GM19397 (cell line): ENCODE data around the gene PRAMEF17.
"Not testable (repeated sequence)": the region's sequence is repeated elsewhere in the genome, so short reads cannot be mapped to it uniquely, and the experiment has no call there.

Source experiments
- ATAC-seq: cut with Tn5 transposase; IDR thresholded peaks from one replicate; pipeline ENCODE4 v1.9.1; 2021; ENCODE audit warnings: mild to moderate bottlenecking, moderate library complexity; ENCODE audit not compliant: unreplicated experiment

The PRAMEF17 gene

GRCh38 chr1:13389332-13389731 lies at the start of gene PRAMEF17:
PRAMEF17 (plus strand) TSS chr1:13389632; CDS start chr1:13389658, 26 bp downstream.
- not testable (repeated sequence) for ATAC-seq

DNA sequence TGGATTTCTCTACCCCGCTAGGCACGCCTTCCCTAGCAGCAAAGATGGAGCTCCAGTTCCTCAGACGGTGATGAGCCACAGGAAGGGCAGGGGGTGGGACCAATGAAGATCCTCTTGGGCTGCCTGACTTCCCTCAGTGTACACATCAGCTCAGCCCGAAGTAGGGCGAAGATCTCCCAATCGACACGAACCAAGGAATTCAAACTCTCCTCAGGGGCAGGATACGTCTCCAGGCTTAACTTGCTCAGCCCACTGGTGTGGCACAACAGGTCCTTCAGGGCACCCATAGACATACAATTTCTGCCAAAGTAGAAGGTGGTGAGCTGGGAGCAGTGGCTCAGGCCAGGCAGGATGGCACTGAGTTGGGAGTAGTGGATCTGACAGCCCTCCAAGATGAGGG lies 46.9 kb upstream of the PRAMEF17 start:
- not testable (repeated sequence) for ATAC-seq

DNA sequence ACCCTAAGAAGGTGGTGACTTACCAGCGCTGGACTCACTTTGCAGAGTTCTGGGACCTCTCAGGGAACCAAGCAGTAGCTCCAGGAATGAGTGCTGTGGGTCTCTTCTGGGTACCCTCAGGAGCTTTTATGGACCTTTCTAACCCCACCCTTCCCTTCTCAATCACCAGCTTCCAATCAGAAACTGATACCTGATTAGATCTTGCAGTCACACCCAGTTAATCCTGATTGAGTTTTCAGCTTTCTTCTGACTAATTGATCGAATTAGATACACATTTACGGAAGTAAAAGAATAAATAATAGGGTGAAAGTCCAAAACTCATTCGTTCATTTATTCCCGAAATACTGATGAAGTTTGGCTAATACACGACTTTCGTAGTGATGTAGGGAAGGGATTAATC lies 42.4 kb upstream of the PRAMEF17 start, which contains the start of gene PRAMEF14:
PRAMEF14 (minus strand) TSS at position 101 of the 400 bp plus-strand sequence. CDS start 1,820 bp downstream, outside the sequence.
- ATAC-seq = not testable (repeated sequence)

GRCh38 chr1:13353476-13353875 lies 36.0 kb upstream of the PRAMEF17 start:
- ATAC-seq = not testable (repeated sequence)

GRCh38 chr1:13354475-13354874 lies 35.0 kb upstream of the PRAMEF17 start:
- not testable (repeated sequence) for ATAC-seq

- not testable (repeated sequence) for ATAC-seq
Measured at GRCh38 chr1:13356774-13357173, 32.7 kb upstream of the PRAMEF17 start.

DNA sequence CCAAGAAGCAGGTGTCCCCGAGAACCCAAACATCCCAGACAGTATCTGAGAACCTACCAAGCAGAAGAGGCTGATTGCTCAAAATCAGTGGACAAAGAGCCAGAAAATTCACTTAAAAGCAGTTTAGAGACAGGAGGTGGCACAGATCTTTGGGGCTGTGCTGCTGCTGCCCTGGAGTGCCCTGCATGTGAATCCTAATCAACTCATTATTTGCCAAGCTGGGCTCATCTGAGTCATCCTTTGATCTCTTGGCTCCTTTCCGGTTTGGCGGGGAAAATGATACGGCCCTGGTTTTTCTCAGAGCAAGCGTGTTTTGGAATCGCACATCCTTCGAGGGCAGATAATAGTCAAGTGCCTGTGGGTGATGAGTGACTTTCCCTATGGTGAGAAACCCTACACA lies 27.1 kb upstream of the PRAMEF17 start:
- ATAC-seq = not testable (repeated sequence)

- ATAC-seq = not testable (repeated sequence)
Measured at GRCh38 chr1:13364928-13365327, 24.5 kb upstream of the PRAMEF17 start.

DNA sequence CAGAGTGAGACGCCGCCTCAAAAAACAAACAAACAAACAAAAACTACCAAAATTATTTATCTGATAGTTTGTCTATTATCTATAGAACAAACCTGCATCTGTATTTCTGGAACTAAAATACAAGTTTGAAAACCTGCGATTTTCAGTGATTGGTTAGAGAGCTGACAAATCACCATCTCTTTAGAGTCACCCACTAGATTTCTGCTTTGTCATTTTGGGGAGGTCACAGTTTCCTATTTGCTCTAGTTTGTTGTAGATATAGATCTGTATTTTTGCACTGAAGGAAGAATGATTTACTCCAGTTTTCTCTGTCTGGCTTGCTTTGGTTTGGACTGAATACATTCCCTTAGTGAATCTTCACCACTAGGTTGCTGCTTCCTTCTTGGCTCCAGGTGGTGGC lies 22.9 kb upstream of the PRAMEF17 start:
- ATAC-seq = not testable (repeated sequence)

DNA sequence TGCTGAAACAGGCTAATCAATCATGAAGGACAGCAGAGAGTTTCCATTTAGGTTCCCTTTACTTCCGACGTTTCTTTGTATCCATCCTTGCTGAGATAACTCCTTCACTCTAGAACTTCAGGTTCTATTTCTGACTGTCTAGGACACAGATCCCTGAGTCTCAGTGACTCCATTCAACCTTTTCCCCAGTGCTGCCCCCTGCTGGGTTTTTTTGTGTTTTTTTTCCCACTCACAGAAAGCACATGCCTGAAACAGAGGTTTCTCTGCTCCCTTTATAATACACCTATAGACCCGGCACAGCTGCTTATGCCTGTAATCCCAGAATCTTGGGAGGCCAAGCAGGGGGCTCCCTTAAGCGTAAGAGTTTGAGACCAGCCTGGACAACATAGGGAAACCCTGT lies 20.9 kb upstream of the PRAMEF17 start:
- not testable (repeated sequence) for ATAC-seq

- not testable (repeated sequence) for ATAC-seq
Measured at GRCh38 chr1:13378983-13379382, 10.4 kb upstream of the PRAMEF17 start.

DNA sequence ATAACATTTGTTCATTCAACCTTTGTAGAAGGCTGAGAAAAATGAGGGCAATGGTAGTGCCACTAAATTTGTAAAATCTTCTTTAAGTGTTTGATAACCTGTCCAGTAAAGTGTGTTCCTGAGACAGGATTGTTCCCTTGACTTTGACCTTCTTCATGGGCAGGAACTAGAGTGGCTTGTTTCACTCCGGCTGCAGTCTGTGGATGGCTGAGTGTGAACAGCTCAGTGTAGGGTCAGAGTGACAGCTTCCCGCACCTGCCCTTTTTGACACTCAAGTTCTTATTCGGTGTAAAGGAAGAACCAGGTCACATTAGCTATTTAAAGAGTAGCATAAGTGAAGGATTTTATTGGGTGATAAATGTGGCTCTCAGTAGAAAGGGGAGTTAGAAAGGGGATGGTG lies 9.1 kb upstream of the PRAMEF17 start:
- ATAC-seq = not testable (repeated sequence)

GRCh38 chr1:13393004-13393403 lies 3.6 kb downstream of the PRAMEF17 start:
- ATAC-seq = not testable (repeated sequence)

- ATAC-seq = not testable (repeated sequence)
Measured at GRCh38 chr1:13394761-13395160, 5.3 kb downstream of the PRAMEF17 start.

DNA sequence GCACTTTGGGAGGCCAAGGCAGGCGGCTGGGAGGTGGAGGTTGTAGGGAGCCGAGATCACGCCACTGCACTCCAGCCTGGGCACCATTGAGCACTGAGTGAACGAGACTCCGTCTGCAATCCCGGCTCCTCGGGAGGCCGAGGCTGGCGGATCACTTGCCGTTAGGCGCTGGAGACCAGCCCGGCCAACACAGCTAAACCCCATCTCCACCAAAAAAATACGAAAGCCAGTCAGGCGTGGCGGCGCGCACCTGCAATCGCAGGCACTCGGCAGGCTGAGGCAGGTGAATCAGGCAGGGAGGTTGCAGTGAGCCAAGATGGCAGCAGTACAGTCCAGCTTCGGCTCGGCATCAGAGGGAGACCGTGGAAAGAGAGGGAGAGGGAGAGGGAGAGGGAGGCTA lies 5.9 kb downstream of the PRAMEF17 start:
- not testable (repeated sequence) for ATAC-seq

DNA sequence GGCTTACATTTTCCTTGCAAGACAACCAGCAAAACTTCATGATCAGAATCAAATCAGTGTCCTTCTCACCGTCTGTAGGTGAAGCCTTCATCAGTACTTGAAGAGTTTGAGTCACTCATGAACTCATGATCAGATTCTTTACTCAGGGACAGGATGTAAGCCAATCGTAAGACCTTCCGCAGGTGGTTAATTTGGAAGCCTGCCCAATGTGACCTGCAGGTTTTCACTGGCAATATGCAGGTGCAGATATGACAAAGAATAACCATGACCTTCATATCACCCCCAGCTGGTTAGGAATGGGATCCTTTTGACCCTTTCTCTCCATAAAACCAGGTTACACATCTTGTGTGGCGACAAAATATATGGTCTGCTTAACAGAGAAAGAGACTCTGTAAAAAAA lies 18.4 kb downstream of the PRAMEF17 start:
- ATAC-seq = no peak

DNA sequence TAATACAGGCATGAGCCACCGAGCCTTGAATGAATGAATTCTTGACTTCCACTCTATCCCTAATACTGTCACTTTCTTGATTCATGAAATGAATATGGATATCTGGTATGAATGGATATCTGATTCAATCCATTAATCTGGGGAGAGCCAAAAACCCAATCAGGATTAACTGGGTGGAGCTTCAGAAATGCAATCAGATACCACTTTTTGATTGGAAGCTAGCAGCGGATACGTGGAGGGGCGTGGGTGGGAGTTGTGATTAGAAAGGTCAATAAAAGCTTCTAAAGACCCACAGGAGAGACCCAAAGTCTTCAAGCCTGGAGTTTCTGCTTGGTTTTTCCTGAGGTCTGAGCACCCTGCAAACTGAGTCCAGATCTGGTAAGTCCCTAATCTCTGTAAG lies 20.7 kb downstream of the PRAMEF17 start, which contains the start of gene PRAMEF20:
PRAMEF20 (plus strand) TSS at position 301 of the 400 bp plus-strand sequence. CDS start 5,905 bp downstream, outside the sequence.
- not testable (repeated sequence) for ATAC-seq

GRCh38 chr1:13430495-13430894 lies 41.1 kb downstream of the PRAMEF17 start:
- no peak for ATAC-seq

DNA sequence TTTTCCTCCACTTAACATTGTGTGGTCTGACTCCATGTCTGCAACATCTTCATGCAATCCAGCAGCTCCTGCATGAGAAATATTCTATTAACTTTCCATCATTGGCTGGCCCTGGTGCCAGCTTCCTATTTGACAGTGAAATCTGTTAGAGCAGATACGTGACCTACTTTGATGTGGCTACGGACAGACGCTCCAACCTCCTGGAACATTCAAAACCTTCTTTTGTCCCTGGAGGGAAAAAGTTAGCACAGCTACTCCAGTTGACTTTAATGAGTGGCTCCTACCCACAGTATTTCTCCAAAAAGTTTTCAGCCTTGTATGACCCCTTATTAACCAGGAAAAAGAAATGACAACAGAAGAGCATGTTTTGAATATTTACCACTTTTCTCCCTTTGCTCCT lies 42.8 kb downstream of the PRAMEF17 start:
- no peak for ATAC-seq

- not testable (repeated sequence) for ATAC-seq
Measured at GRCh38 chr1:13433694-13434358, 44.4 kb downstream of the PRAMEF17 start.

DNA sequence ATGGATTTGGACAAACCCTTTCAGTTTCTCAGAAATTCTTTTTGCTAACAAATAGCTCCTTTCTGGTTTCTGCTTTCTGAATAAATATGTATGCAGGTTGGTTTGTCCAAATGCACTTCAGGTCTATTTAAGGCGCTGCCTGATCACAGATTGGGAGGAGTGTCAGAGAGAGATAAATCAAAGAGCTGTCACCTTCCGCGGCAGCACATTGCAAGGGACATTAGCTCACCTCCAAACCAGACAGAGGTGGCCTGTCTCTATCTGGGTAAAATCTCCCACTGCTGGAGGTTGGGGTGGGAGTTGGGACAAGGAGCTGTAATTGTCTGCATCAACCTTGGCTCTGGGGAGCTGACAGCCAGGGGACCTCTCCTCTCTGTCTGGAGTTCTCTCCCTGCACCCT lies 46.0 kb downstream of the PRAMEF17 start:
- ATAC-seq = no peak

DNA sequence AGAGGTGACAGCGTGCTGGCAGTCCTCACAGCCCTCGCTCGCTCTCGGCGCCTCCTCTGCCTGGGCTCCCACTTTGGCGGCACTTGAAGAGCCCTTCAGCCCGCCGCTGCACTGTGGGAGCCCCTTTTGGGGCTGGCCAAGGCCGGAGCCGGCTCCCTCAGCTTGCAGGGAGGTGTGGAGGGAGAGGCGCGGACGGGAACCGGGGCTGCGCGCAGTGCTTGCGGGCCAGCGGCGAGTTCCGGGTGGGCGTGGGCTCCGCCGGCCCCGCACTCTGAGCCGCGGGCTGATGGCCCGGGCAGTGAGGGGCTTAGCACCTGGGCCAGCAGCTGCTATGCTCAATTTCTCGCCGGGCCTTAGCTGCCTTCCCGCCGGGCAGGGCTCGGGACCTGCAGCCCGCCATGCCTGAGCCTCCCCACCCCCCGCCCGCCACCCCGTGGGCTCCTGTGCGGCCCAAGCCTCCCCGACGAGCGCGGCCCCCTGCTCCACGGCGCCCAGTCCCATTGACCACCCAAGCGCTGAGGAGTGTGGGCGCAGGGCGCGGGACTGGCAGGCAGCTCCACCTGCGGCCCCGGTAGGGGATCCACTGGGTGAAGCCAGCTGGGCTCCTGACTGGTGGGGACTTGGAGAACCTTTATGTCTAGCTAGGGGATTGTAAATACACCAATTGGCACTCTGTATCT lies 49.8 kb downstream of the PRAMEF17 start:
- not testable (repeated sequence) for ATAC-seq
